Measurements from ENCODE around the gene CLECL1.

DNA sequence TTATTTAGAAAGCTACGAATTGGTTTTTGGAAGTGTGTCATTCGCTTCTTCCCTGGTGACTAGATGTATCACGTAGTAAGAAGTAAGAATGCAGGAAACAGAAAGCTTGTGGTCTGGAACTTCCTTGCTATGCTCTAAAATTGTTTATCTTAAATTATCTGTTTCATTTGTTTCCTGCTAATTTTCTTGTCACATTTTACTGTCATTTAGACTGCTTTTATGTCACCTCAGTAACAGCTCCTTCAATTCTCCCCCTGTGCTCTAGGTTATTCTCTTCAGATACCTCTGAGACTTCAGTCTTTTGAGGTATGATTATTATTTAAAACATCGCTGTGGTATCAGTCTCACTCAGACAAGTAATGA, 28.5 kb upstream of the CLECL1 start:
- TF ChIP-seq CTCF (conservative IDR thresholded peaks at IDR 0.05; ENCODE audit: low read depth, low read length): no peak
- TF ChIP-seq EZH2 (IDR thresholded peaks at IDR 0.05; ENCODE audit: borderline replicate concordance, low read depth, low read length, poor library complexity, severe bottlenecking): no peak

Data from A673 (cell line).